RWPE1 (cell line): Measurements from ENCODE around the gene CD300LB.
"Not testable (repeated sequence)": the region's sequence is repeated elsewhere in the genome, so short reads cannot be mapped to it uniquely, and the experiment has no call there.

Experiments
- CTCF ChIA-PET: fragments of 350-600 bp; sonication (Branson Sonifier 250); formaldehyde crosslinking; extraction: SDS; loops from one replicate; lab custom pipeline; 2021; lab: Yijun Ruan, JAX
- POLR2A ChIA-PET: fragments of 400-600 bp; formaldehyde crosslinking; extraction: SDS; loops from one replicate; lab custom pipeline; 2020; ENCODE audit warnings: antibody characterized with exemption; ENCODE audit not compliant: low non-redundant PET; lab: Yijun Ruan, JAX
- DNase-seq: peaks from one replicate; pipeline ENCODE4 v3.0.0; 2012; ENCODE audit warnings: low spot score
- H3K27ac ChIP-seq: fragments of 450-650 bp; 2 replicates; pipeline ENCODE4 v1.5.1; 2017
- CTCF ChIP-seq: fragments of 450-650 bp; conservative IDR thresholded peaks from 2 replicates; pipeline ENCODE4 v1.5.1; 2017; ENCODE audit warnings: low read depth, mild to moderate bottlenecking

The CD300LB gene

GRCh38 chr17:74524653-74525464, 6.4 kb downstream of the CD300LB start:
- CTCF ChIA-PET: interaction anchor here (0.6 kb wide), 1 partner anchor 146 kb away, joined by 3 read pairs; no protein-coding TSS in a partner anchor
- H3K27ac ChIP-seq: no peak overlapping the region
- TF ChIP-seq CTCF: no peak
- no peak for DNase-seq
- POLR2A ChIA-PET: no interaction called here

- POLR2A ChIA-PET: no interaction called here
- no peak for DNase-seq
- CTCF ChIA-PET: no interaction called here
- no peak for TF ChIP-seq CTCF
- H3K27ac ChIP-seq: no peak overlapping the region
Measured at GRCh38 chr17:74523308-74523707, 8.0 kb downstream of the CD300LB start.

- ChIA-PET POLR2A (no interaction called here), CTCF (no interaction called here)
- no peak for DNase-seq
- H3K27ac ChIP-seq: no peak overlapping the region
- no peak for TF ChIP-seq CTCF
Measured at GRCh38 chr17:74522381-74523105, 8.7 kb downstream of the CD300LB start.

- ChIA-PET CTCF (no interaction called here), POLR2A (no interaction called here)
- no peak for DNase-seq
Measured at GRCh38 chr17:74521701-74522201, 9.5 kb downstream of the CD300LB start.

GRCh38 chr17:74520790-74521480, 10.3 kb downstream of the CD300LB start:
- TF ChIP-seq CTCF: no peak
- no peak overlapping the region for H3K27ac ChIP-seq
- ChIA-PET CTCF (interaction anchor here (0.7 to 0.8 kb wide), 3 partner anchors 45 to 222 kb away, joined by 3 to 4 read pairs (median 3); no protein-coding TSS in a partner anchor), POLR2A (no interaction called here)
- peak; percentile 22 for DNase-seq

More at GRCh38 chr17:74521701-74522201, 9.5 kb downstream of the CD300LB start:
- no peak for TF ChIP-seq CTCF
- H3K27ac ChIP-seq: no peak overlapping the region

GRCh38 chr17:74520016-74520434, 11.2 kb downstream of the CD300LB start:
- no peak for DNase-seq
- H3K27ac ChIP-seq: no peak overlapping the region
- CTCF ChIA-PET: interaction anchor here (0.7 to 0.8 kb wide), 2 partner anchors 44 to 243 kb away, joined by 4 to 6 read pairs; no protein-coding TSS in a partner anchor
- no peak for TF ChIP-seq CTCF
- POLR2A ChIA-PET: interaction anchor here (0.5 kb wide), 1 partner anchor 76 kb away, joined by 3 read pairs; no protein-coding TSS in a partner anchor

- DNase-seq, CTCF ChIA-PET, POLR2A ChIA-PET, H3K27ac ChIP-seq: not testable (repeated sequence)
Measured at GRCh38 chr17:74518413-74518981, 12.8 kb downstream of the CD300LB start.
